AG04449 (cell line): ENCODE measurements around the gene CD38.

Source experiments
- CTCF ChIA-PET: fragments of 350-600 bp; formaldehyde crosslinking; extraction: SDS; loops from one replicate; lab custom pipeline; 2021; ENCODE audit warnings: antibody characterized with exemption; lab: Yijun Ruan, JAX
- POLR2A ChIA-PET: fragments of 400-600, 350-600 bp; formaldehyde crosslinking; extraction: SDS; loops from one replicate; lab custom pipeline; 2020; ENCODE audit warnings: antibody characterized with exemption, inconsistent platforms; lab: Yijun Ruan, JAX
- DNase-seq: peaks from one replicate; pipeline ENCODE4 v3.0.0-alpha.2; 2010; ENCODE audit warnings: low read depth, low spot score
- H3K4me3 ChIP-seq: 2 replicates; pipeline ENCODE4 v1.5.1; 2011; ENCODE audit warnings: low read depth, mild to moderate bottlenecking, control low read depth, low read length
- TF ChIP-seq, protein P1 (sequence below): IDR thresholded peaks from one replicate; pipeline ENCODE4 v1.5.1; 2011; ENCODE audit warnings: mild to moderate bottlenecking, moderate library complexity, low read length, control low read depth, inconsistent platforms; ENCODE audit not compliant: insufficient read depth; ENCODE audit errors: missing control alignments

The CD38 gene

DNA sequence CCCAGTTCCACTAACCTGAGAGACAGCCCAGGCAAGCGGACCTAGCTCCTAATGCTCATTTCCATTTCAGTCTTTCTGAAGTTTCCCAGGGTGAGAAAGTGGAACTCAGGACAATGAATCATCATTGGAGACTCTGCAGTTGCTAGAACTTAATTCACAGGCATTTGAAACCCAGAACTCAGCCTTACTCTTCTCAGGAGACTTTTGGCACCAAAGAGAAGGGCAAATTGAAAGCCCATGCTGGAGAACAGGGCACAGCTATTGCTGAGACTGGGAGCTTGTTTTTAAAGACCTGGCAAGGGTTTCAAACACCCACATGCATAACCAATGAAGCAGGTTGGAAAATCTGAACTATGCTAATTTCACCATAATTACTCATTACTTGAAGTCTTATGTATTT, 39.3 kb upstream of the CD38 start:
- no peak for DNase-seq
- no peak overlapping the region for H3K4me3 ChIP-seq
- ChIA-PET CTCF (interaction anchor here (1.0 to 2.5 kb wide), 3 partner anchors 9 to 259 kb away, joined by 3 to 9 read pairs (median 7); no protein-coding TSS in a partner anchor), POLR2A (no interaction called here)
- TF ChIP-seq, protein P1, sequence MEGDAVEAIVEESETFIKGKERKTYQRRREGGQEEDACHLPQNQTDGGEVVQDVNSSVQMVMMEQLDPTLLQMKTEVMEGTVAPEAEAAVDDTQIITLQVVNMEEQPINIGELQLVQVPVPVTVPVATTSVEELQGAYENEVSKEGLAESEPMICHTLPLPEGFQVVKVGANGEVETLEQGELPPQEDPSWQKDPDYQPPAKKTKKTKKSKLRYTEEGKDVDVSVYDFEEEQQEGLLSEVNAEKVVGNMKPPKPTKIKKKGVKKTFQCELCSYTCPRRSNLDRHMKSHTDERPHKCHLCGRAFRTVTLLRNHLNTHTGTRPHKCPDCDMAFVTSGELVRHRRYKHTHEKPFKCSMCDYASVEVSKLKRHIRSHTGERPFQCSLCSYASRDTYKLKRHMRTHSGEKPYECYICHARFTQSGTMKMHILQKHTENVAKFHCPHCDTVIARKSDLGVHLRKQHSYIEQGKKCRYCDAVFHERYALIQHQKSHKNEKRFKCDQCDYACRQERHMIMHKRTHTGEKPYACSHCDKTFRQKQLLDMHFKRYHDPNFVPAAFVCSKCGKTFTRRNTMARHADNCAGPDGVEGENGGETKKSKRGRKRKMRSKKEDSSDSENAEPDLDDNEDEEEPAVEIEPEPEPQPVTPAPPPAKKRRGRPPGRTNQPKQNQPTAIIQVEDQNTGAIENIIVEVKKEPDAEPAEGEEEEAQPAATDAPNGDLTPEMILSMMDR = no peak

DNA sequence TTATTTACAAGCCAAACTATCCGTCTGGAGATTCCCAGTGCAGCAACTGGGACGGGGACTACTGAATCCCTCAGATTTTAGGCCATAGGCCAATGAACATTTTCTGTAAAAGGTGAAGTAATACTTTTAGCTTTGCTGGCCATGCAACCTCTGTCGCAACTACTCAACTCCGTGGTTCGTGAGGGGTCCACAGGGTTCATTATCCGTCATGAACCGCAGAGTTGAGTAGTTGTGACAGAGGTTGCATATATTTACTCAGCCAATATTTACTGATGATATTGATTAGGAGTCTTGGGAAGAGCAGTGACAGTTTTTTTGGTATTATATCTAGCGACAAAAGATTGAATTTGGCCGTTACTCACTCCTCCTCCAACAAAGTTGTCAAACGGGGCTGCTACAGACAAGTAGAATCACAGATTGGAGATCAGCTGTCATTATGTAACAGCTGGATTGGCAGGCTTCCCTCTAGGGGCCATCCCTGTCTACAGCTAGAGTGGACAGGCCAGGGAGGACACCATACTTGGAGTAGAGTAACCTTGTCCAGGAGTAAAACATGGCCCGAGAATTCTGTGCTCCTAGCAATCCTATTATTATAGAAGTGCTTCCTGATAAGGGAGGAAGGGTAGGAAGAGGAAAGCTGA, 37.2 kb upstream of the CD38 start:
- ChIA-PET CTCF (interaction anchor here (0.9 to 2.2 kb wide), 4 partner anchors 10 to 142 kb away, joined by 3 to 9 read pairs (median 4); no protein-coding TSS in a partner anchor), POLR2A (no interaction called here)
- no peak for DNase-seq
- H3K4me3 ChIP-seq = no peak overlapping the region
- TF ChIP-seq, protein P1 = no peak

DNA sequence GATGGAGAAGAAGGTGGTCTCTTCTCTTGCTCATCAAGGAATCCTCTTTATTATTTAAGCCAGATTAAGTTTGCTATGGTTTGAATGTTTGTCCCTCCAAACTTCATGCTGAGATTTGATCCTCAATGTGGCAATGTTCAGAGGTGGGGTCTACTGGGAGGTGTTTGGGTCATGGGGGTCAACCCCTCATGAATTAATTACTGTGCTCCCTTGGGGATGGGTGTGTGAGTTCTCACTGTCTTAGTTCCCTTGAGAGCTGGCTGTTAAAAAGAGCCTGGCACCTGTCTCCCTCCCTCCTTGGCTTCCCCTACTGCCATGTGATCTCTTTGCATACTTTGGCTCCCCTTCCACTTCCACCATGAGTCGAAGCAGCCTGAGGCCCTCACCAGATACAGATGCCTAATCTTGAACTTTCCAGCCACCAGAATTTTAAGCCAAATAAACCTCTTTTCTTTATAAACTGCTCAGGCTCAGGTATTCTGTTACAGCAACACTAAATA, 36.0 kb upstream of the CD38 start:
- ChIA-PET POLR2A (no interaction called here), CTCF (interaction anchor here (1.2 to 2.2 kb wide), 2 partner anchors 11 to 13 kb away, joined by 3 to 9 read pairs; no protein-coding TSS in a partner anchor)

DNA sequence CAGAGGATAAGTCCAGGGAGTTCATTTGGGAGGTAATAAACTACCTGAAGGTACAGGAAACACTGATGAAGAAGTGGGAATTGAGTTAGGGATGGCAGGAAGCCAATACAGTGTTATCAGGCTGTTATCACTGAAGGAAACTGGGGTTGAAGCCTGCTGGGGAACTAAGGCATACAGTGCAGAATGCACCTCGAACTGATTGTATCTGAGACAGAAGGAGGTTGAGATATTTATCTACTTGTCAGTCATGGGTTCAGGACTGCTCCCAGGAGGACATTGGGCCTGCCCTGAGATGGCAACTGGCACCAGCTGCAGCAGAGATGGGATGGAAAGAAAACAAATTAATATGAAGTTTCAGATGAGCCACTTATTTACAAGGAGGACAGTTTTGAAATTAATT, 35.5 kb upstream of the CD38 start:
- TF ChIP-seq, protein P1 = no peak
- ChIA-PET CTCF (no interaction called here), POLR2A (no interaction called here)
- H3K4me3 ChIP-seq = no peak overlapping the region
- no peak for DNase-seq

More for the DNA sequence above, 36.0 kb upstream of the CD38 start:
- no peak for DNase-seq
- TF ChIP-seq, protein P1 = no peak
- no peak overlapping the region for H3K4me3 ChIP-seq

DNA sequence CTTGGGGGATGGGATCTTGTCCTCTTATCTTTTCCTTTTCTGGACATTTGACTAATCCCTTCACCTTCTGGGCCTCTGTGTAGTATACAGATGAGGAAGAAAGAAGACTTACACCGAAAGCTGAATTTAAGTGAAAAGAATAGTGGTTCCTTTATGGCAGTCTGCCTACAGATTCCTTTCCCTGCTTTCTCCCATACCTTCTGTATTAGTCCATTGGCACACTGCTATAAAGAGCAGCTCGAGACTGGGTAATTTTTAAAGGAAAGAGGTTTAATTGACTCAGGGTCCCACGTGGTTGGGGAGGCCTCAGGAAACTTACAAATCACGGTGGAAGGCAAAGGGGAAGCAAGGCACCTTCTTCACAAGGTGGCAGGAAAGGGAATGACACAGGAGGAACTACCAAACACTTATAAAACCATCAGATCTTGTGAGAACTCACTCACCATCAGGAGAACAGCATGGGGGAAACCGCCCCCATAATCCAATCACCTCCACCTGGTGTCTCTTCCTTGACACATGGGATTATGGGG, 34.0 kb upstream of the CD38 start:
- ChIA-PET CTCF (interaction anchor here (1.3 to 1.4 kb wide), 2 partner anchors 13 kb away, joined by 4 to 14 read pairs; no protein-coding TSS in a partner anchor), POLR2A (no interaction called here)
- DNase-seq = peak; percentile 41
- H3K4me3 ChIP-seq = no peak overlapping the region
- TF ChIP-seq, protein P1 = no peak

DNA sequence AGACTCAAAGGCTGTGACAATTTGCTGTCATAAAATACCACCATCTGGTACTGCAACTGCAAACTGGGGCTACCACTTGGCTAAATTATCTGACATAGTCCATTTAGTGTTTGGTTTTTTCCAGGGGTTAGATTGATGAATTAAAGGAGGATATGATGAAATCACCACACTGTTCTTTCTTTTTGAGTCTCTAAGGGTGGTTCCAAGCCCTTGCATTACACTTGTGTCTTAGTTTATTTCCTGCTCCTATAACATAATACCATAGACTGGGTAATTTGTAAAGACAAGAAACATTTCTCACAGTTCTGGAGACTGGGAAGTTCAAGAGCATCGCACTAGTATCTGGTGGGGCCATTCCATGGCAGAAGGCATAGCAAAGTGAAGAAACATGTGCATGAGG, 32.0 kb upstream of the CD38 start:
- ChIA-PET CTCF (no interaction called here), POLR2A (no interaction called here)
- H3K4me3 ChIP-seq = no peak overlapping the region
- no peak for DNase-seq
- TF ChIP-seq, protein P1 = no peak
